HG03558 (cell line): ENCODE results near the gene GCC2.
"Not testable (repeated sequence)": the region's sequence is repeated elsewhere in the genome, so short reads cannot be mapped to it uniquely, and the experiment has no call there.

Experiments used
- ATAC-seq: cut with Tn5 transposase; IDR thresholded peaks from one replicate; pipeline ENCODE4 v1.9.1; 2021; ENCODE audit warnings: moderate number of reproducible peaks; ENCODE audit not compliant: unreplicated experiment; ENCODE audit errors: extremely low read depth

Gene GCC2

GRCh38 chr2:108555572-108555971 is 106.6 kb downstream of the GCC2 start:
- ATAC-seq = no peak

GRCh38 chr2:108556581-108556980 is 107.6 kb downstream of the GCC2 start:
- ATAC-seq = not testable (repeated sequence)
